ENCODE data around the gene CHRNB1.

Gene CHRNB1

DNA sequence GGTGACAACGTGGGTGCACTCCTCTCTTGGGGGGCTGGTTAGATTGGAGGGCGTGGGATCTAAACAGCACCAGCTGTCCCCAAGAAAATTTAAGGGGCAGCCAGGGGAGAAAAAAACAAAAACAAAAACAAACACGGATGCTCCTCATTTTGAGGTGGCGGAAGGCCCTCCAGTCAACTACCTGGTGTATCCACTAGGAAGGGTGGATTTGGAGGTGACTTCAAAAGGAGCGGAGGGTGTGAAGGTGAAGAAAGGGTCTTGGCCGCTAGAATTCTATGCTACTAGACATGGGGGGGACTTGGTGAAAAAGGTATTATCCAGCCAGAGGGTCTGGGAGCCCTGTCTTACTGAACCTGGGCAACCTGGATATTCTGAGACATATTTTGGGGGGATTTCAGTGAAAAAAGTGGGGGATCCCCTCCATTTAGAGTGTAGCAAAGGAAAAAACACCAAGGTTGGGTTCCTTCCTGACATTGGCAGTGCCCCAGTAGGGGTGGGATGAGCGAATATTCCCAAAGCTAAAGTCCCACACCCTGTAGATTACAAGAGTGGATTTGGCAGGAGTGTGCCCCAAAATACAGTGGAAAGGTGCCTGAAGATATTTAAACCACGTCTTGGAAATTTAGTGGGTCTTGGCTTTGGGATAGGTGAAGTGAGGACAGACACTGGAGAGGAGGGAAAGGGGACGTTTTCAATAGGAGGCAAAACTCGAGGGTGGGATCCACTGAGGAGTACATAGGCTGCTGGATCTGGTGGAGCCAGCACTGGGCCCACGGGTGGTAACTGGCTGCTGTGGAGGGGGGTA is 6.0 kb upstream of the CHRNB1 start:
- no peak for DNase-seq

DNA sequence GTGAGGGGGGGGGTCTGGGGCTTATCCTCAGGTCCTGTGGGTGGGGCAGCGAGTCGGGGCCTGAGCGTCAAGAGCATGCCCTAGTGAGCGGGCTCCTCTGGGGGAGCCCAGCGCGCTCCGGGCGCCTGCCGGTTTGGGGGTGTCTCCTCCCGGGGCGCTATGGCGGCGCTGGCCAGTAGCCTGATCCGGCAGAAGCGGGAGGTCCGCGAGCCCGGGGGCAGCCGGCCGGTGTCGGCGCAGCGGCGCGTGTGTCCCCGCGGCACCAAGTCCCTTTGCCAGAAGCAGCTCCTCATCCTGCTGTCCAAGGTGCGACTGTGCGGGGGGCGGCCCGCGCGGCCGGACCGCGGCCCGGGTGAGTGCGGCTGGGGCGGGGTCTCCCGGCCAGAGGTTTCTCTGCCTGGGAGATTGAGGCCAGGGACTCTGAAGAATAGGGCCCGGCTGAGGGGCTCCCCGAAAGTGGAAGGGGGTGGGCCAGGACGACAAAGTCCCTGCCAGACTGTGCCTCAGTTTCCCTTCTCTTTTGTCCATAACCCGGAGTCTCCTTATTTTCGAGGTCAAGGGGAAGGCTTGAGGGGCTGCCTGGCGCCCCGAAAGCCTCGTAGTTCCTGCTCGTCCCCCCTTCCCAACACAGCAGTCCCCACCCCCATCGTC is 5.3 kb upstream of the CHRNB1 start, which contains the start of gene FGF11:
Gene FGF11 (plus strand): TSS at position 51 of the 651 bp plus-strand sequence. CDS start 109 bp downstream, at position 160.
- DNase-seq, result no peak

DNA sequence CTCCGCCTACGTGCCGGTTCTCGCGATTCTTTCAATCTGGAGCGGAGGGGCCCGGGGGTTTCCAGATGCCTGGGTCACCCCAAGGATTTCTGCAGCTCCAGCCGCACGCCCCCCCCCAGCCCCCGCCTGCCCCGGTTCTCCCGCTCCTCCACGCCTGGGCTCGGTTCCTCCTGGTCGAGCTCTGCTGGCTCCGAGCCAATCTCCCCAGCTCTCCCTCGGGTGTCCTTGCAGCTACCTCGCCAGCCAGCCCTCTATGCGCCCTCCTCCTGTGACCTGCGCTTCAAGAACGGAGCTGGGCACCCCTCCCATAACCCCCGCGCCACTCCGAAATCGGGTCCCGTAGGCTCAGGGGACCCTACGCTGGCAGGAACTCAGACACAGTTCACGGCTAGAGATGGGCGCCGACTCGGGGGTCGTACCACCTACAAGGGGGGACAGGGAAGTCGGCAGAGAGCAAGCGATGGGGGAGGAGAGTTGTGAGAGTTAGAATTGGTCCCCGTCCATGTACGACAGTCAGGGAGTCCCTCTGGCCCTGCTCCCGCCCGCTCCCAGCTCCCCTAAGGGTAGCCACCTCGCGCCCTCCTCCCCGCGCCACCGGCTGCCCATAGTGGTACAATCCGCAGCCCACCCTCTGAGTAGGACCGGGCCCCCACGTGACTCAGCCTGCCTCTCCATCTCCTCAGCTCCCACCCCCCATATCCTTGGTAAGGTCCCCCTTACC is 4.6 kb upstream of the CHRNB1 start:
- DNase-seq, result no peak

DNA sequence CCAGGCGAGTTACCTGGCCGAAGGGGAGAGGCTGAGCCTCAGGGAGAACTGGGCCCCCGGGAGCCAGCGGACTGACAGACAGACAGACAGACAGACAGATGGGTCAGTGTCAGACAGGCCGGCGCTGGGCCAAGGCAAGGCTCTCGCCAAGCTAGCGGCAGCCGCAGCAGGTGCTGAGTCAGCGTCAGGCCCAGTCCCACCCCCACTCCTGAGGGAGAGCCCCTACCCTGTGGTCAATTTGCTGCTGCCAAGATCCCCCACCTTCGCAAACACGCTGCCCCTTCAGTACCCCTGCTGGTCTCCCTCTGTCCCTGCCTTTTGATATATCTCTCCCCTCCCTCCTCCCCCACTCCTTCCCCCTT is 4.0 kb upstream of the CHRNB1 start:
- DNase-seq, result no peak

DNA sequence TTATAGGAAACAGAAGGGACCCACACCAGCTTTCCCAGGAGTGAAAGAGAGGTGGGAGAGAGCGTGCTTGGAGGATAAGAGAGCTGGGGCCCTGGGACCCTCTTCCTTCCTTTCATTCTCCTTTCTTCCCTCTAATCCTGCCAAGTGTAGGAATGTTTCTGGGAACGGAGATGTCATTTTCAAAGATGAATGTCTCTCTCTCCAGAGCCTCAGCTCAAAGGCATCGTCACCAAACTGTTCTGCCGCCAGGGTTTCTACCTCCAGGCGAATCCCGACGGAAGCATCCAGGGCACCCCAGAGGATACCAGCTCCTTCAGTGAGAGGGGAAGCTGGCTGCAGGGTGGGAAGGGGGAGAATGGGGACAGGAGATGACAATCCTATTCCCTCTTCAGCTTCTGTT is 3.6 kb upstream of the CHRNB1 start:
- no peak for DNase-seq

DNA sequence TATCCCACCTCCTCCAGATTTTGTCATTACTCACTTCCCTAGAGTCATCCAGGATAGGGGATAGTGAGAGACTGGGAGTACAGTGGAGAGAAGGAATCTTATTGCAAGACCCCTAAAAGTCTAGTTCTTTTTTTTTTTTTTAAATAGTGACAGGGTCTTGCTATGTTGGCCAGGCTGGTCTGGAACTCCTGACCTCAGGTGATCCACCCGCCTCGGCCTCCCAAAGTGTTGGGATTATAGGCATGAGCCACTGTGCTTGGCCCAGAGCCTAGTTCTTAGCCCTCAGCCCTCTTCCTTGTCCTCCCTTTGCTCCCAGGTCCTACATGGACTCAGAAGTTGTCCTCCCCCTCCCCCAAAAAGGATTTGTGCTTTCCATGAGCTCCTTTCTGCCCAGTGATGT is 2.7 kb upstream of the CHRNB1 start:
- no peak for DNase-seq

DNA sequence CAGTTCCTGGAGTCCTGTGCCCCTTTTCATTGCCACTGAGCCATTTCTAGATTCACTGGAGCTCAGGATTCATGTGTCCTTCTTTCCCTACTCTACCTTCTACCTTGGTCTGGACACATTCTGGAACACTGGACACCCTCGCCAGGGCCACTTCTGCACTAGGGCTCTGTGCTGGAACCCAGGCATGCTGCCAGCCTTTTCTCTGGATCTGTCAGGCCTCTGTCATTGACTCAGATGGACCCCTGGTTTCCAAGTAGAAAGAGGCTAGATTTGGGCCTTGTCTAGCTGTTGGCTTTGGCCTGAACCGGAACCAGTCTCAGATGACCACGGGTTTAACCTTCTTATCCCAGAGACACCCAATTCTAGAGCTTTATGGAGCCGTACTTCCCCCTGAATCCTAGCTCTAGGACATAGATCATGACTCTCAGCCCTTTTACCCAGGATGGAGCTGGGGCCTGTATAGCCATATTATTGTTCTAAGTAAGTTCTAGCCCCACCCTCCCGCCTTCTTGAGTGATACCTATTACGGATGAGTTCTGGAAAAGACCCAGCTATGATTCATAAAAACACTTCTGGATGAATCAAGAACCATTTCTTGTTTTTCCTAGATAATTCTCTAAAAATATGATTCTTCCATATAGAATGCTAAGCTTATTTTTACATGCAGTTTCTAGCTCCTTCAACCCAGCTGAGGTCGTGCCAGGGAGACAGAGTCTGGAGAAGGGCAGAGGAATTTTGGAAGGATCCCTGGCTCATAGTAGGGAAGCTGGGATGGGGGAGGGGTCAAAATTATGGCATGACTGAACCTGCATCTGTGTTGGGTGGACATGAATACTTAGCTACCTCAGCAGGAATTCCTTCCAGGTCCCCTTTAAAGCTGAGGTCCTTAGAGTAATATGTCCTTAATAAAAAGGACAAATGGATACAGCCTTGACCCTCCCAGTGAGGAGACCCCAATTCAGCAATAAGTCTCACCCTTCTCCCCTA is 1.1 kb upstream of the CHRNB1 start:
- no peak for DNase-seq

DNA sequence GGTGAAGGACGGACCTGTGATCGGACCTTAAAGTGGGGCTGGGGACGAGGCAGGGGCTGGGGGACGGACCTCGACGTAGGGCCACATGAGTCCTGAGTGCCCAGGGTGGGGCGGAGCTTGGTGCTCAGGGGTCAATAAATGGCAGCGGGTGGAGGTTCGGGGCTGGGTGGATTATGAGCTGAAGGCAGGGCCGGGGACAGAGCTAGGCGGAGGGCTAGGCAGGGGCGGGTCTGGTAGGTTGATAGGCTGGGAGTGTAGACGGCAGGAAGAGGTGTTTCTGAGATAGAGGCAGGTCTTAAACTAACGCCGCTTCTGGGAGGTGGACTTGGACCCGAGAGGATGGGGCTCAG is 733 bp downstream of the CHRNB1 start:
- DNase-seq, result no peak

DNA sequence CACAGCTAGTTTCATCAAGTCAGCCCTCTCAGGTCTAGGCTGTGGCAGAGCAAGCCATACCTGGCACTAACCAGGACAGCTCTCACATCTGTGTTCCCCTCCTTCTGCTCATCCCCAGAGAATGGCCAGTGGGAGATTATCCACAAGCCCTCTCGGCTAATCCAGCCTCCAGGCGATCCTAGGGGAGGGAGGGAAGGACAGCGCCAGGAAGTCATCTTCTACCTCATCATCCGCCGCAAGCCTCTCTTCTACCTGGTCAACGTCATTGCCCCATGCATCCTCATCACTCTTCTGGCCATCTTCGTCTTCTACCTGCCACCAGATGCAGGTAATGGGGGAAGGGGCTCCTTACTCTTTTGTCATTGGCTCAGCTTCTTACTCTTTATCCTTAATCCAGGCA is 3.6 kb downstream of the CHRNB1 start:
- DNase-seq, result no peak

DNA sequence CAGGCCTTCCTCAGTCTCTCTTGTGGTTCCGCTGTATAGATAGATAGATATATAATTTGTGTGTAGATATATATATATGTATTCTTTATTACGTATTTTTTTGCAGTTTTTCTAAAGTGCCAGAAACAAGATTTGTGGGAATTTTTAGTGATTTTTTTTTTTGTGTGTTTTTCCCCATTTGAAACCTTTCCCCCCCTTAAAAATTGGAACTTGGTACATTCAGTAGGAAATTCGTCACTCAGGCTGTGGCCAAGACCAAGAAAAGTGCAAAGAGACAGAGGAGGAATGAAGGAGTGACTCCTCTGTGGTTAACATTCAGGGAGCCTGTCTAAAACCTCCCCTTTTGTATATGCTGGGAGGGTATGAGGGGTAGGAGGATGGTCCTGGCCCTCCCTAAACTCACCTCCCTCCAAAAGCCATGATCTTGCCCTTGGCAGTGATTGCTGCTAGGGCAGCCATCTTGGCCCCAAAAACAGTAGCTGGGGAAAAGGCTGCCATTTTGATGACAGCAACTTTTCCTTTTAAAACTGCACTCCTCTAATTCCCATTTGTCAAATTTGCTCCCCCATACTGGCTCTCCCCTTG is 15.2 kb downstream of the CHRNB1 start:
- no peak for DNase-seq

DNA sequence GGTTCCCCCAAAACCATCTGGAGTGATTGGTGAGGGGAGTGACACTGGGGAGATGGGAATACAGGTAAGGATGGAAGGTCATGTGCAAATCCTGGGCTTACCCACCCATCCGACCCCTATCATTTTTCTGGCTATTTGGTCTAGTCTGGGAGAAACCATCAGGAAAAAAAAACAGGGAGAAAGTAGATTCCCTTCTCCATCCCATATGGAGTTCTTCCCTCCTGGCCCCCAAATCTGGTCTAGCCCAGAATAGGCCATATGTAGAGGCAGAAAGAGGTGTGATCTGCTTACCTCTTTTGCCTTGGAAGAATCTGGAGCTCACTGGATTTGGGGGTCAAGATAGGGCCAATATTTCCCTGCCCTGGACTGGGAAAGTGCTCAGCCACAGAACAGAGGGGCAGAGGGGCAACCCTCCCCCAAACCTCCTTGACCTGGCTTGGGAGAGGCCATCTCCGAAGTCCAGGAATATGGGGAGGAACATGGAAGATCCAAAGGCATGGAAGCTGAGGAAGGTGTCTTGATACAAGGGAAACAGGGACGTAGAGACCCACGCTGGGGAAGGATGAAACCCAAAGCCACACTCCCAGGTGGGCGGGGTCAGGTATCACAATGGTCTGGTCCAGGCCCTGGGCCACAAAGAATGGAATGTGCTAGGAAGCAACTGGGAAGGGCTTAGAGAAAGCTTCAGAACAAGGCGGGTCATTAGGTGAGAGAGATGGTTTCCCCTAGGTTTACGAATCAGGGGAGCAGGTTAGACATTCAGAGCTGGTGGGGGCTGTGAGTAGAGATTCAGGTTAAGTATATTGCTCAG is 16.2 kb downstream of the CHRNB1 start:
- DNase-seq, result no peak

DNA sequence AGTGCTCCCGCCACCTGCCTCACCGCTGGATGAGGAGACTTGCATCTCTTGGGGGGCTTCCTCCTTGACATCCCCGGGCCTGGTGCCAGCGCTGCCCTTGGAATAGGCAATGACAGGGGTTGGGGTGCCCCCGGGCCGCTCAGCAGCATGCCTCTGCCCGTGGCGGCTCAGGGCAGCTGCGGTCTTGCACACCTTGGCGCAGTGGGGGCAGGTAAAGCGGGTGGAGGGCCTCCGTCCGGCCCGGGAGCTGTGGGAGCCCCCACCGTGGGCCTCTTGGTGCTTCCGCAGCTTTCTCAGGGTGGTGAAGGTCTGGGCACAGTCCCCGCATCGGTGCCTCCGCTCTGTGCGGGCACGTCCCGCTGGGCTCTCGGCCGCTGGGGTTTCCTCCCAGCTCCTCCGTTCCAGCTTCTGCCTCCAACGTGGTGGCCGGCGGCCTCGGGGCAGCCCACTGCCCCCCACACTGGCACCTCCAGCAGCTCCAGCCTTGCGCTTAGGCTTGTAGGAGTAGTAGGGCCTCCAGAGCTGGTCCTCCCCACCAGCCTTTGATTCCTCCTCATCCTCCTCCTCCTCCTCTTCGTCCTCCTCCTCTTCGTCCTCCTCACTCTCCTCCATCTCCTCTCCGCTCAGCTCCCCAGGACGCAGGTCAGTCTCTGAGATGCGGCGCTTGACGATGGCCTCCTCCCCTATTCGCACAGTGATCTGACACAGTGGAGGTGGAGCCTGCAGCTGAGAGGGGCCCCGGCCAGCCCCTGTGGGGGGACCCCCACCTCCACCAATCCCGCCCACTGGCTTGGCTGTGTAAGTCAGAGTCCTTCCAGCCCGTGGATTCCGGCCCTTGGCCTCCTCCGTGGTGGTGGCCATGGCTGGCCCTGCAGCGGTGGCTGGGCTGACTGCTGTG is 17.9 kb downstream of the CHRNB1 start:
- no peak for DNase-seq

DNA sequence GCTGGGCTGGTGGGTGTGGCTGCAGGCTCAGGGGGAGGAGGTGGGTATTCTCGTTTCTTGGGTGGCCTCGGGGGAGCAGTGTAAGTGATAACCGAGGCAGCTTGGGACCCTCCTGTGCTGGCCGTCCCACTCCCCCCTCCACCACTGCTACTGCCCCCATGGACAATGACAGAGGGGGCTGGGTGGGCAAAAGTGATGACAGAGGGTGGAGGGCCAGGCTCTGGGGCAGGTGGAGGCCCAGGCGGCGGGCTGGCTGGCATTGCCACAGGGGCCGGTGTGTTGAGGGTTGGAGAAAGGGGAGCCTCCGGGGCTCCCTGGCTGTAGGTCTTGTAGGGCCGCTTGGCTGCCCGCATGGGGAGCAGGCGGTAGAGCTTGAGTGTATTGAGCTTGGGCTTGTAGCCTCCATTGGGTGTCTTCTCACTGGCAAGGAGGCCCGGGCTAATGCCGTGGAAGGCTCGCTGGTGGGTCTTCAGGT is 18.5 kb downstream of the CHRNB1 start:
- DNase-seq, result no peak

DNA sequence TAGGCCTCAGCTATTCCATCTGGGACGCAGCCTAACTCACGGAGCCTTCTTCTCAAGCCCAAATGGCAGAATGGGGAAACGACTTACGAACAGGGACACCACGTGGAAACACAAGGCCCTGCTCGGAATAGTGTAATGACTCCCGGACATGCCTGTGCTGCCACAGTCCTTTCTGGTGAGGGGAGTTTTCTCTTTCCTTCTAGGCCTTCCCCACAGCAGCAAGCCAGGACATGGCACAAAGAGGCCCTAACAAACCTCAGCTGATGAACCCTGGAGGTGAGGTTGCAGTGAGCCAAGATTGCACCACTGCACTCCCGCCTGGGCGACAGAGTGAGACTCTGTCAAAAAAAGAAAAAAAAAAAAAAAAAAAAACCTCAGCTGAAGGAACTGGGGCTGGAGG is 19.2 kb downstream of the CHRNB1 start:
- DNase-seq, result no peak

DNA sequence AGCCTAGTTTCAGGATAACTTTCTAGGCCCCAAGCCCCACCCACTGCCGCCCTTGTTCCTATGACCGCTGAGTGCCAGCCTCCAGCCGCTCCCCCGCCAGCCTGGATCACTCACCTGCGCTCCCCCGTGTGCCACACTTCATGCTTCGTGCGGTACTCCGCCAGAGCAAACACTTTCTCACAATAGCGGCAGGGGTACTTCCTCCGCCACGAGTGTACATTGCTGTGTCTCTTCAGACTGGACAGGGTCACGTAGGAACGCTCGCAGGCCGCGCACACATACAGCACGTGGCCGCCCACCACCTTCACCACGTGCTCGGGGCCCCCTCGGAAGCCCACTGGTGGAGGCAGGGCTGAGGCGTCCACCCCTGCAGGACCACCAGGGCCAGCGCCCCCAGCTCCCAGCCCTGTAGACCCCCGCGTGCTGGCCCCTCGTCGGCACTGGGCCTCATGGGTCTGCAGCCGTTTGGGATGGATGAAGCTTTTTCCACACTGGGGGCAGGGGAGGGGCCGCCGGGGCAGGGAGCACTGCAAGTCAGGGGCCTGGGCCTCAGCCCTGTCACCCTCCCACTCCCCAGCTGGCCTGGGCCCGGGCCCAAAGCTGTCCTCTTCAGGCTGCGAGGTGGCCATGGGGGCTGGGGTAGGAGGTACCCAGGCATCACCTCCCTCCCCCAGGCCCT is 20.9 kb downstream of the CHRNB1 start:
- DNase-seq, result no peak

DNA sequence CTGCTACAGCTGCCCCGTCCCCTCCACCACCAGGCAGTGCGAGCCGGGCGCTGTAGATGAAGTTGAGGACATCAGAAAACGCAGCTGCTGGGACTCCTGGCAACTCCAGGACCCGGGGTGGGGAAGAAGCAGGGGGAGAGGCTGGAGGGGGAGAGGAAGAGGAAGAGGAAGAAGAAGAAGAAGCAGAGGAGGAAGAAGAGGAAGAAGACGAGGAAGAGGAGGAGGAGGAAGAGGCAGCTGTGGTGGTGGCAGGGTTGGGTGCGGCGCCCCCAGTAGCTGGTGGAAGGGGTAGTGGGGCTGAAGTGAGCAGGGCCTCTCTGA is 21.4 kb downstream of the CHRNB1 start:
- DNase-seq, result no peak

DNA sequence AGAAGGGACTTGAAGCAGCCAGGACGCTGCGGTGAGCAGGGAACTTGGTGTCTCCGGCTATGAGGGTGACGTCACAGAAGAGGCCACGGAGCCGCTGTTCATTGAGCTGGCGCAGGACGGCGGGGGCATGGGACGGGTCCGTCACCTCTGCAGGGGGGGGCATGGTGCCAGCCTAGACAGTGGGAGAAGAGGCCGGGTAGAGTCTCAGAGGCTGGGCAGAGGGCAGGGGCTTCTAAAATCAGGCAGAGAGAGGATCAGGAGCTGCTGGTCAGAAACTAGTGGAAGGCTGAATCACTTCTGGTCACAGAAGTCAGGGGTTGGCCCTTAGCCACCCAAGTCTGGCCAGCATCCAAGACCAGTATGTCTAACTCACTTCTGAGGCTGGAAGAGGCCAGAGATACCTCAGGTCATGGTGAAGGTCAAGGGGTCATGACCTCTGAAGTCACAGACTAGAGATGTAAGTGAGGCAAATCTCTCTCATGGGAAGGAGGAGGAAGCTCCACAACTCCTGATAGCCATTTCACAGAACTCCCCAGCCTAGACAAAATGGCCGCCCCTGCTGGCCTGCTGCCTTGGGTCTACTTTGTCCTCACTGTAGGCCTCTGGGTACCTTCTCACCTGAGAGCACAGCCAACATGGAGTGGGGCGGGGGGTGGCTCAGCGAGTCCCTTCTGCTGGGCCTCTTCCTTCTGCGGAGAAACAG is 21.9 kb downstream of the CHRNB1 start:
- no peak for DNase-seq

DNA sequence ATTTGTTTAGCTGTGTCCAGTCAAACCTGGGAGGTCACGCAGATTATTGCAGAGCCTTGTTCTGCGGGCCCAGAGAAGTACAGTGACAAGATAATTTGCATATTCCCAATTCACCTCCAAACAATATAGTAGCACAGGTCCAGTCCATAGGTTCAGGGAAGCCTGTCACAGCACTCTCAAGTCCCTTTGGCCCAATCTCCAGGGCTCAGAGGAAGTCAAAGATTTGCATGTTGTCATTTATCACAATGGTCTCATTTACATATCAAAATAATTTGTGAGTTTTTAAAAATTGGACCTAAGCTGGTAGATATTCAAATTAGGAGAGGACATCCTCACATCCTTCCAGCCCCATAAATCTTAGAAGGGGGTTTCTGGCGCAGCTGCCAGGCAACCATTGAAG is 22.6 kb downstream of the CHRNB1 start:
- no peak for DNase-seq

DNA sequence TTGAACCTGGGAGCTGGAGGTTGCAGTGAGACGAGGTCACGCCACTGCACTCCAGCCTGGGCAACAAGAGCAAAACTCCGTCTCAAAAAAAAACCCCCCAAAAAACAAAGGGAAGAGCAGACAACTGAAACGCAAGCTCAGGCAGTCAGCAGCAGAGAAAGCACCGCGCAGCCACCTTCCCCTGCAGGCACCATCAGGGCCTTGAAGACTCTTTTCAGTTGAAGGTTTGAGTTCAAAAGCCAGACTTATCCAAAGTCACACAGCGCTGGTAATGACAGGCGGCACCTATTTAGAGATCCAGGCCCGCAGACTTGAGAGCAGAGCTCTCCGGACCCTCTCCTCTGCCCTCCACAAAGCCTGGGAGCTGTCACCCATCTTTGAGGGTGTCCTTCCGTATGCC is 23.4 kb downstream of the CHRNB1 start:
- DNase-seq, result no peak
